Stimulated activated CD4-positive, alpha-beta T cell treated with anti-CD3 and anti-CD28 coated beads, Interleukin-1b, Interleukin-23, amount 100 ng/mL, for 1 hour (primary cell): ENCODE measurements around the gene UBE2Q2.
A peak's percentile ranks its signal among the peaks of the same experiment; 100 is the strongest.
"Not testable (repeated sequence)": the region's sequence is repeated elsewhere in the genome, so short reads cannot be mapped to it uniquely, and the experiment has no call there.

ENCODE experiments used
- DNase-seq, 2 donors: peaks; one replicate each; pipeline ENCODE4 v3.0.0-alpha.2; 2020; ENCODE audit warnings: low read depth in 2 of 2

The UBE2Q2 gene

DNA sequence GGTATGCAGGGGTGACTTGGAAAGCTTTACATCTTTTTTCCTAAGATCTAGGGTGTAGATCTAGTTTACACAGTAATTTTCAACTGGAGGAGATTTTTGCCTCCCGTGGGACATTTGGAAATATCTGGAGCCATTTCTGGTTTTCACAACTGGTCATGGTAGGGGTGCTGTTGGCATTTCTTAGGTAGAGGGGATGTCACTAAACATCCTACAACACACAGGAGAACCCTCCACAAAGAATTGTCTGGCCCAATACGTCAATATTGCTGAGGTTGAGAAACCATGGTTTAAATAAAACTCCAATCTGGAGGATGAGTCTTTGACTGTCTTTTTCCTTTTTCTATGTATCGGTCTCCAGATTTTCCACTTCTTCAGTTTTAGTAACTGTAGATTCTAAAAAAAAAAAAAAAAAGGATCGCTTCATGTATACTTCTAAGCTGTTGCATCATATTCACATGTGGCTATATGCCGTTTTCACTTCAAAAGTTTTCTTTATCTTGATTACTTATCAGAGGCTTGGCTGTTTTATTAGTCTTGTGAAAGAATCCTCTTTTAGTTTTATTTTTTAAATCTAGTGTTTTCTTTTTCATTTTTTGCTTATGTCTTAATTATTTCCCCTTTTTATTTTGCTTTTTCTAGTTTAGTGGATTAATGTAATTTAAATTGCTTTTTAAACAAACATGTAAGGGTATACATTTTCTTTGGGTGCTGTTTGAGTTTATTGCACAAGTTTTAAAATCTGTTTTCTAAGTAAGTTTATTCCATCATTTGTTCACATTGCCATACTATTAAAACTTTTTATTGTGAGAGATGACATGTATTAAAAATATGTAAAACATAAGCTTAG is 21.2 kb downstream of the UBE2Q2 start:
- no peak for DNase-seq

DNA sequence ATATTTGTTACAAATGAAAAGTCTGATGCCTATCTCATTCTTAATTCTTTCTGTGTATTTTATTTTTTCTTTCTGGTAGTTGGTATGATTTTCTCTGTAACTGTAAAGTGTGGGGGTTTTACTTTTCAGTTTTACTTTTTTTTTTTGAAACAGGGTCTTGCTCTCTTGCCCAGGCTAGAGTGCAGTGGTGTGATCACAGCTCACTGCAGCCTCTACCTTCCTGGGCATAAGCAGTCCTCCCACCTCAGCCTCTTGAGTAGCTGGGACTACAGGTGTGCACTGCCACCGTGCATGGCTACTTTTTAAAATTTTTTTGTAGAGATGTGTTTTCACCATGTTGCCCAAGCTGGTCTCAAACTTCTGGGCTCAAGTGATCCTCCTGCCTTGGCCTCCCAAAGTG is 22.8 kb downstream of the UBE2Q2 start:
- not testable (repeated sequence) for DNase-seq

DNA sequence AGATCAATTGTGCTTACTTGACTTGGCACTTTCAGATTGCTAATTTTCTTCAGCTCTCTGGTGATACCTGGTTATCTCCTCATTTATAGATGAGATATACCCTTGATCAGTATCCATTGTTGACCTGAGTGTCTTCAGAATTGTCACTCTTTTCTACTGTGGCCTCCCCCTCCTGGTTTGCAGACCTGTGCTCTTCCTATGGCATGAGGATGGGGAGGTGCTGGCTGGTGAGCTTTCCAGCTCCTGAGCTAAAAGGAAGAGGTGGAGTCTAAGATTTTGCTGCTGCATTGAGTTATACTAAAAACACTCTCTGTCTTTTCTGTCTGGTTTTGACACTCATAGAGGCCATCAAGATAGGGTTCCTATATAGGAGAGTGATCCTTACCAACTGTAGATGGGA is 23.7 kb downstream of the UBE2Q2 start:
- DNase-seq: no peak

DNA sequence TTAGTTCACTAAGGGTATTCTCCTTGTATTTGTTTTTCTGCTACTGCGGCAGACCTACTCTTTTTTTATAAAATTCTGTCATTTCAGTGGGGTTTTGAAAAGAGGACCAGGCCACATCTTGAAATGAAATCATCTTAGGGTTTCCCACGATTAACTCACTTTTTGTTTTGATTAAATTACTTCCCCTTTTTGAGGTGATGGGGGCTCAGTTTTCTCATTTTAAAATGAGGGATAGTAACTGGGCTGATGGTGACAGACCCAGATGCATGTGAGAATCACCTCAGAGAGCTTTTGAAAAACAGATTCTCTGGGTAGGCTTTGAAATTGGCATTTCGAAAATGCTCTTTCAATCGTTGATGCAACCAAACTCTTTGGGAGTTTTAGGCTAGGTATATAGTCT is 24.2 kb downstream of the UBE2Q2 start:
- DNase-seq: no peak

DNA sequence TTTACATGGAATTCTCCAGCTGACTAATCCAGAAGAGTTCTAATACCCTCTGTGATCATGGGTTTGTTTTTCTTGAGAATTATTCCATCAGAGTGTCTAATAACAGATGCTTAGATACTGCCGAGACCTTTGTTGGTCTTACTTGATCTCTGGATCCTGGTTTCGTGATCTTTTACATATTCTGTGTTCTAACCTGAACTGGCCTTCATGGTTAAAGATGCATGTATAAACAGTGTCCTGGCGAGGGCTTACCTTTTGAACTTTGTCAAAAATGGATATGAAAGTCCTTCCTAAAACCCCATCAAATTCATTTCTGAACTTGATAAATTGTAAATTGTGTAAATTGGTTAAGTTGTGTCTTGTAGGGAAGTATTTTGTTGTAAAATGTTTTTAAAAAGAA is 24.8 kb downstream of the UBE2Q2 start:
- no peak for DNase-seq

DNA sequence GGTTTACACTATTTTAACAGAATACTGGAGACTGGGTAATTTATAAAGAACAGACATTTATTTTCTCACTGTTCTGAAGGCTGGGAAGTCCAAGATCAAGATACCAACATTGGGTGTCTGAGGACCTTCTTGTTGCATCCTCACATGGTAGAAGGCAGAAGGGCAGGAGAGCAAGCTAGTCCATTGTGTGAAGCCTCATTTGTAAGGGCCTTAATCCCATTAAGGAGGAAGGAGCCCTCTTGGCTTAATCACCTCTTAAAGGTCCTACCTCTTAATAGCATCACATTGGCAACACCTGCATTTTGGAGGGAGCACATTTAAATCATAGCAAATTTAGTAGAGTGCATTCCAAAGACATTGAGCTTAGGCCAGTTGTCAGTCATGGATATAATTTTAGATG is 26.2 kb downstream of the UBE2Q2 start:
- DNase-seq: no peak

DNA sequence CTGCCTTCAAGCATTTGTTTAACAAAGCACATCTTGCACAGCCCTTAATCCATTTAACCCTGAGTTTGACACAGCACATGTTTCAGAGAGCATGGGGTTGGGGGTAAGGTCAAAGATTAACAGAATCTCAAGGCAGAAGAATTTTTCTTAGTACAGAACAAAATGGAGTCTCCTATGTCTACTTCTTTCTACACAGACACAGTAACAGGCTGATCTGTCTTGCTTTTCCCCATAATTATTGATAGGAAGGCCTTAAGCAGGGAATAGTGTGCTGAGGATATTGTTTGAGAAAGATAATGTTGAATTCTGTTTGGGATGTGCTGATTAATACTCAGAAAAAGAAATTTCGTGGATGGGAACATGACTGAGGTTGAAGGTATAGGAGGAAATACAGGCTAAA is 28.3 kb downstream of the UBE2Q2 start:
- DNase-seq: not testable (repeated sequence)

DNA sequence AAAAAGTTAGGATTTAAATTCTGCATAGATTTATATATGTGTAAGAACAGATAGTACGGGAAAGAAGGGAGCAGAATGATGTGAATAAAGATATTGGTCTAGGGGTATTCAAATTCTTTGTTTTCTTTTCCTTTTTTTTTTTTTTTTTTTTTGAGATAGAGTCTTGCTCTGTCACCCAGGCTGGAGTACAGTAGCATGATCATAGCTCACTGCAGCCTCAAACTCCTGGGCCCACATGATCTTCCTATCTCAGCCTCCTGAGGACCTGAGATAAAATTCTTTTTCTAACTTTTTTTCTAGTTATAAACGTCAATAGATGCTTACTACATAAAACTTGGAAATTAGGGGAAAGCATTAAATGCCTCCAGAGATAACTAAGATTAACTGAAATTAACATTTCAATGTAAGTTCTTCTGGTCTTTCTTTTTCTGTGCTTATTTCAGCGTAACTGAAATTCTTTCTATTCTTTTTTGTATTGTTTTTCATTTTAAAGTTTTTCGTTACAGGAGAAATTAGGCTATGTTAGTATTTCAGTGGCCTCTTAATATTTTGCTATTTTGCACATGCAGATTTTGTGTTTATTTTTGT is 29.2 kb downstream of the UBE2Q2 start:
- DNase-seq: no peak

DNA sequence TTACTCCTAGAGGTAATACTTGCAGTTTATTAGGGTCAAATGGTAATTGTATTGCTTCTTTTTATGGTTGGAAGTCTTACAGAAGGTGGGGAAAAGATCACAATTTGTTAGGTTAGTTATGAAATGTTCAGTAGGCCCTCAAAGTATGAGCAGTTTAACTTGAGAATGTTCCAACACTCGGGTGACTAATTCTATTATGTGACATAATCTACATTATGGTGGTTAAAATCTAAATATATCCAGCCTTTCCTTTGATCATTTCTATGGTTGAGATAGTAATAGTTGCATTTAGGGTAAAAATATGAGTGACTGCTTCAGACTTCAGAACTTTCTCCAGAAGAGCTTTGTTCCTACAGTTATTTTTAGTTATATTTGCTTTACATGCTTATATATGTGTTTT is 40.8 kb downstream of the UBE2Q2 start:
- no peak for DNase-seq

DNA sequence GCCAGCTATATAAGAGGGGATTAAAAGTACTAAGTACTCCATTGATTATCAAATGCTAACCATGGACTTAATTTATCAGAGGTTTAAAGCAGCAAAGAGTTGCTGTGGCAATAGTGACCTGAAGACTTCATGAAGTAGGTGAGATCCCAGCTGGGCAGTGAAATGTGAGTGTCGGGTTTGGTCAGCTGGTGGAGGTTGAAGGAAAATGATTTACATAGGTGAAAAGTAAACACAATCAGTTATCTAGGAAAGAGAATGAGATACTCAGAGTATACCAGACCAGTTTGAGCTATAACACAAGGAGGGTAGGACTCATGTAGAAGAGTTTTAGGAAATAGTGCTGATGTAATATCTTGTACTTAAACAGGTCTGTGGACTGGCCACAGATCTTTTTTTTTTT is 43.9 kb downstream of the UBE2Q2 start:
- no peak for DNase-seq

DNA sequence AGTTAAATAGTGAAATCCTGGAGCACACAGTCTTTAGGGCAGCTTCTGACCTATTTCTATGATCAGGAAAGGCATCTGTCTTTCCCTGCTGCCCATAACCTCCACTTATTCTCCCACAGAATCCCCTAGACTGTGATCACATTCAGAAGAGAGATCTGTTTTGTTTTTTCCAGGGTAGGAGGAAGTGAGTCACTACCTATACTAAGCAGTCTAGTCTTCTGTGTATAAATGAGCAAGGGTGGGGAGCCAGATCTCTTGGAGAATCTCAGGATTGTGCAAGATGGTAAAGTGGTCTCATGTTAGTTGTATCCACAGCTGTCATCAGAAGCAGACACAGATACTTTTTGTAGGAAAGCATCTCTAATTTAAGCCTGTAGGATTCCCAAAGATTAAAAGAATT is 48.6 kb downstream of the UBE2Q2 start:
- DNase-seq: no peak

DNA sequence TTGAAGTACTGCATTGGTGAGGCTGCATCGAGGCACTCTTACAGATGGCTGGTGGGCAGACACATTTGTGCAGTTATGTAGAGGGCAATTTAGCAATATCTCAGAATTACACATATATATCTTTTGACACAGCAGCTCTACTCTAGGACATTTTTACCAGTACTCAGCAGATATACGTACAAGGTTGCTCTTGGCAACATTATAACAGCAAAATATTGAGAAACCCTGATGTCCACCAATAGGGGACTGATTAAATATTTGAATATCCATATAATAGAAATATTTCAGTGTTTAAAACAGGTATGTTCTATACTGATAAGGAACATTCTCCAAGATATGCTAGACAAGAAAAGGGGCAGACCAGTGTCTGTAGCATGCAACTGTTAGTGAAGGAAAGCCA is 52.5 kb downstream of the UBE2Q2 start:
- DNase-seq: no peak

DNA sequence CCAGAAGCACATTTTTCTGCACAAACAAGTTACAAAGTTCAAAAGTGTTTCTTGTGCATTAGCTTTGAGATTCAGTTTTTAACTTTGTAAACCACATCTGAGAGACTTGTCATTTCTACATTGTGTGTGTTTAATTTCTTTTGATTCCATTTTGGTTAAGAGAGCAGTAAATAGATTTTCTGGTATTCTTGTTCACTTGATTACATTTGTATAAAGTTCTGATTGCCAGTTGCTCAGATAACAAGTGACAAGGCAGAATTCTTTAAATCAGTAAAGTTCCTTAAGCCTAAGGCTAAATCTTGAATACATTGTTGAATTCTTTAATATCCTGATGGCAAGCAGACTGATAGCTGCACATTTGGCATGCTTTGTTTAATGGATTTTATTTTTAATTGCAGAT is 57.3 kb downstream of the UBE2Q2 start:
- no peak for DNase-seq

DNA sequence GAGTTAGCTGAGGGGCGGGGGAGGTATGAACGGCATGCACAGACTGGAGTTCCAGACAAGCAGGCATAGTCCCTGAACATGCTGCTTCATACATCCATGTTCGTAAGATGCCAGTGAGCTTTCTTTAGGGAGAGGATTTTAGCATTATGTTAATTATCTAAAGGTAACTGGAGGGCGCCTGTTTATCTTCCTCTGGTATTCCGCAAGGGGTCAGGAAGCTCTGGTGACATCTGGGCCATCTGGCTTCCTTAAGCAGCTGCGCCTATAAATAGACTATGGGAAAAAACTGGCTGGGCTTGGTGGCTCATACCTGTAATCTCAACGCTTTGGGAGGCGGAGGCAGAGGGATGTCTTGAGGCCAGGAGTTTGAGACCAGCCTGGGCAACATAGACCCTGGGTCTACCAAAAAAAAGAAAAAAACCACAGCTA is 58.9 kb downstream of the UBE2Q2 start:
- no peak for DNase-seq

DNA sequence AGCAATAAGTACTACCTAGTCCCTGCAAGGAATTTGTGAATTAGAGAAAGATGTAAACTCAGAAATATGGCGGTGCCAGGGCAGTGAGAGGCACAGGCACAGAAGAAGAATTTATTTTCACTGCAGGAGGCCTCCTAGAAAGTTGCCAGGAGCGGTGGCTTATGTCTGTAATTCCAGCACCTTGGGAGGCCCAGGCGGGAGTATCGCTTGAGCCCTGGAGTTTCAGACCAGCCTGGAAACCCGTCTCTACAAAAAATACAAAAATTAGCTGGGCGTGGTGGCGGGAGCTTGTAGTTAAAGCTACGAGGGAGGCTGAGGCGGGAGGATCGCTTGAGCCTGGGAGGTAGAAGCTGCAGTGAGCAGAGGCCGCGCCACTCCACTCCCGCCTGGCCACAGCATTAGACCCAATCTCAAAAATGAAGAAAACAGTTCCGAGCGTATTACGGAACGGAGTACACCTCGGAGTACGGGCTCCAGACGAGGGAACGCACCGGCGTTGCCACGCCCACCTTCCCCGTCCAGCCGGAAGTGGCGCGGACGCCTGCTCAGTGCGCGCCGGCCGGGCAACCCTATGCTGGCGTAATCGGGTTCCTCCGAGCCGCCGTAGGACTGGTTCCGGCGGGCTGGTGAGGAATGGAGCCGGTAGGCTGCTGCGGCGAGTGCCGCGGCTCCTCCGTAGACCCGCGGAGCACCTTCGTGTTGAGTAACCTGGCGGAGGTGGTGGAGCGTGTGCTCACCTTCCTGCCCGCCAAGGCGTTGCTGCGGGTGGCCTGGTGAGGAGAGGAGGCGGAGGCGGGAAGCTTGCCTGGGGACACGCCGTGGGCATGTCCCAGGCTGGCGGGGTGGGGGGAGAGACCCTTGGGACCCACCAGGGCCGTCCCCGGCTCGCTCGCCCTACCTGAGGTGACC is 60.3 kb downstream of the UBE2Q2 start, which contains the start of gene FBXO22:
TSS of gene FBXO22 (plus strand) at position 548 of the 909 bp plus-strand sequence. CDS start at position 634, 86 bp downstream.
- peak; percentile 71 to 80 for DNase-seq

DNA sequence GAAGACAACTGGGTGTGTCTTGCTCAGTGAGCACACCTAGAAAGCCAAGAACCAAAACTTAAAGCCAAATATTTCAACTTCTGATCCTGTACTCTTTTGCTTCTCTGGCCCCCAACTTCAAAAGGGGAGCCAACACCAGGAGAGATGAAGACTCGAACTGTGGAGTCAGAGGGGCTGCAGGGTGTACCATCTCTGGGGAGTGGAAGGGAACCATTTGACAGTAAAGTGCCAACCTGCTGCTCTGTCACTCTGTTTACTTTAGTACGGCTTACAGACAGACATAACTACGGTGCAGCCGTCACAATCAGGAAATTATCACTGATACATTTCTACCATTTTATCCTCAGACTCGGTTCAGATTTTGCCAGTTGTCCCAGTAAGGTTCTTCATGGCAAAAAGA is 62.0 kb downstream of the UBE2Q2 start:
- no peak for DNase-seq

DNA sequence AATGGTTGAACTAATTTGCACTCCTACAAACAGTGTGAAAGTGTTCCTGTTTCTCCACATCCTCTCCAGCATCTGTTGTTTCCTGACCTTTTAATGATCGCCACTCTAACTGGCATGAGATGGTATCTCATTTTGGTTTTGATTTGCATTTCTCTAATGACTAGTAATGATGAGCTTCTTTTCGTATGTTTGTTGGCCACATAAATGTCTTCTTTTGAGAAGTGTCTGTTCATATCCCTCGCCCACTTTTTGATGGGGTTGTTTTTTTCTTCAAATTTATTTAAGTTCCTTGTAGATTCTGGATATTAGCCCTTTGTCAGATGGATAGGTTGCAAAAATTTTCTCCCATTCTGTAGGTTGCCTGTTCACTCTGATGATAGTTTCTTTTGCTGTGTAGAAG is 67.1 kb downstream of the UBE2Q2 start:
- not testable (repeated sequence) for DNase-seq

DNA sequence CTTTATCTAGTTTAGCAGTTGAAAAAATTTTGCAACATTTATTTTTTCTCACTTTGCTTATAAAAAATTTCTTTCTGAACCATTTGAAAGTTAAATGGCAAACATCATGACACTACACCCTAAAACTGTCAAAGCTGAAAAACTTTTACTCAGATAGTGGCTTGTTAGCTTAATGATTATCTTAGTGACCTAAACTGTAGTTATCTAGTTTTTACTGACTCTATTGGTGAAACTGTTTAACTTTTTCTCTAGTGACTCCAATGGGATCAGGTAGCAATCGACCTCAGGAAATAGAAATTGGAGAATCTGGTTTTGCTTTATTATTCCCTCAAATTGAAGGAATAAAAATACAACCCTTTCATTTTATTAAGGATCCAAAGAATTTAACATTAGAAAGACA is 73.7 kb downstream of the UBE2Q2 start:
- no peak for DNase-seq

DNA sequence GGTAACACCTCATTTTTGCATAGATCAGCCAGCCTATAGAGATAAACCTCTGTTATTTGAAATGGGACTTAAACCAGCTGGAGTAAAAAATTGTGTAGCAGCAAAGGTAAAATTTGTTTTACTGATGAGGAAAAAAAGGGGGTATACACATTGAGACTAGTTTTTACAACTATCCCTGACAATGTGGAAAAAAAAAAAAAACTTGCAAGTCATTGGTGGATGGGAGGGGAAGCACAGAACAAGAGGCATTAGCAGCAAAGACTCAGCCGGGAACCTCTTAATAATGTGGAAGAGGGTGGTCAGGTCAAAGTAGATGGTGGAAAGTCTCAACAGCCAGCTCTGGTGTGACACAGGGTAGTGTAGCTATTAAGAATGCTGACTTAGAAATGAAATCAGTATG is 74.9 kb downstream of the UBE2Q2 start:
- DNase-seq: no peak

DNA sequence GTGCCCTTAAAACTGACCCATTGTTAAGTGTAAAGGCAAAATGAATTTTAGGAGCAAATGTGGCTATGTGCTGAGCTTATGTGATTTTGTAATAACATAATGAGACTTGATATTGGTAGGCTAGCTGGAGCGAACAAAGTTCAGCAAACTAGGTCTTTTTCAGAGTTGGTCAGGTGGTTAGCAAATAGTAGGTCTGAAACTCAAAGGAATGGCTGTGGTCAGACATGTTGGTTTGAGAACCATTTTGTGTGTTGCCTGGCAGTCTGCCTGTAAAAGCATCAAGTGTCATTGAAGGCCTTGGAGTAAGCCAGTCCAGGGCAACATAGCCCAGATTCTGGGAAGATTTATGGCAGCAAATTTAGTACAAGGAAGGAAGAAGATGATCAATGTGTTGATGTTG is 76.8 kb downstream of the UBE2Q2 start:
- DNase-seq: no peak

DNA sequence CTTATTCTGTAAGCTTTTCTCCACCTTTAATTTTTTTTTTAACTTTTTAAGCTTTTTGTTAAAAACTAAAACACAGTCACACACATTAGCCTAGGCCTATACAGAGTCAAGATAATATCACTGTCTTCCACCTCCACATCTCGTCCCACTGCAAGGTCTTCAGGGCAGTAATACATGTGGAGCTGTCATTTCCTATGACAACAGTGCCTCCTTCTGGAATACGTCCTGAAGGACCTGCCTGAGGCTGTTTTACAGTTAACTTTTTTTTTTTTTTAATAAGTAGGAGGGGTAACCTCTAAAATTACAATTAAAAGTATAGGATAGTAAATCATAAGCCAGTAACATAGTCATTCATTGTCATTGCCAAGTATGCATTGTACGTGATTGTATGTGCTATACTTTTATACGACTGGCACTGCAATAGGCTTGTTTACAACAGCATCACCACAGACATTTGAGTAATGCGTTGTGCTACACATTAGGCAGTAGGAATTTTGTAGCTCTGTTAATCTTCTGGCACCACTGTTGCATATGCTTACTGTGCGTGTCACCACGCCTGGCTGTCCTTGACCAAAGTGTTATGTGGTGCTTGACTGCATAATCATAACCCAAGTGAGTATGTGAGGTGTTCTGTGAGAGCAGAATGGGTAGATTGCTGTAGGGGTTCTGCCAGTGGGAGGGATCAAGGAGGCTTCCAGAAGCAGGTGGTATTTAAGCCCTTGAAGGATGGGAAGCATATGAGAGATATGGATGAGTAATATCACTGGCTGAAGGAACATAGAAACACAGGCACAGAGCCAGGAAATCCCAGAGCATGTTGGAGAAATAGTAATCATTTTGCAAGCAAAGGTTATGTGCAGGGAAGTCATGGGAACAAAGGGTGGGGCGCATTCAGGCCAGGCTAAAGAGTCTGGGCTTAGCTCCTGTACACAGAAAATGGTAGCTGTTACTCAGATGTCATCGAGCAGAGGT is 78.8 kb downstream of the UBE2Q2 start:
- no peak for DNase-seq
